GM12878 (cell line): ENCODE results near the gene WDR86.

Experiments
- RFX5 ChIP-seq: IDR thresholded peaks from 2 replicates; pipeline ENCODE4 v1.6.1; 2011; ENCODE audit warnings: low read depth, low read length, improper control_type of control experiment
- TF ChIP-seq, protein P1 (sequence below): IDR thresholded peaks from 2 replicates; pipeline ENCODE4 v1.6.1; 2012; ENCODE audit warnings: low read depth, low read length, improper control_type of control experiment

- TF ChIP-seq, protein P1, sequence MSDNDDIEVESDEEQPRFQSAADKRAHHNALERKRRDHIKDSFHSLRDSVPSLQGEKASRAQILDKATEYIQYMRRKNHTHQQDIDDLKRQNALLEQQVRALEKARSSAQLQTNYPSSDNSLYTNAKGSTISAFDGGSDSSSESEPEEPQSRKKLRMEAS: no peak
- no peak for TF ChIP-seq RFX5
Observed at GRCh38 chr7:151336027-151336708, 73.7 kb downstream of the WDR86 start.
